Suprapubic skin (tissue), 4 donors: Measurements from ENCODE around the gene ALOX15B.

Source experiments
- EP300 ChIP-seq: sonication (generic); formaldehyde crosslinking; IDR thresholded peaks from one replicate; pipeline ENCODE4 v1.6.1; 2017; ENCODE audit warnings: antibody characterized with exemption
- POLR2AphosphoS5 ChIP-seq, 3 donors: sonication (generic); formaldehyde crosslinking; IDR thresholded peaks; one replicate each; pipeline ENCODE4 v1.6.1; 2017; ENCODE audit warnings: antibody characterized with exemption in 3 of 3
- TF ChIP-seq, protein P1 (sequence below), 2 donors: fragments of 200-600 bp in 1 of 2; fragments of 450-650 bp in 1 of 2; sonication (generic) in 1 of 2; IDR thresholded peaks; one replicate each; pipeline ENCODE4 v1.5.1; 2016 to 2019; ENCODE audit warnings: antibody characterized with exemption in 2 of 2, mild to moderate bottlenecking in 1 of 2, moderate library complexity in 1 of 2

DNA sequence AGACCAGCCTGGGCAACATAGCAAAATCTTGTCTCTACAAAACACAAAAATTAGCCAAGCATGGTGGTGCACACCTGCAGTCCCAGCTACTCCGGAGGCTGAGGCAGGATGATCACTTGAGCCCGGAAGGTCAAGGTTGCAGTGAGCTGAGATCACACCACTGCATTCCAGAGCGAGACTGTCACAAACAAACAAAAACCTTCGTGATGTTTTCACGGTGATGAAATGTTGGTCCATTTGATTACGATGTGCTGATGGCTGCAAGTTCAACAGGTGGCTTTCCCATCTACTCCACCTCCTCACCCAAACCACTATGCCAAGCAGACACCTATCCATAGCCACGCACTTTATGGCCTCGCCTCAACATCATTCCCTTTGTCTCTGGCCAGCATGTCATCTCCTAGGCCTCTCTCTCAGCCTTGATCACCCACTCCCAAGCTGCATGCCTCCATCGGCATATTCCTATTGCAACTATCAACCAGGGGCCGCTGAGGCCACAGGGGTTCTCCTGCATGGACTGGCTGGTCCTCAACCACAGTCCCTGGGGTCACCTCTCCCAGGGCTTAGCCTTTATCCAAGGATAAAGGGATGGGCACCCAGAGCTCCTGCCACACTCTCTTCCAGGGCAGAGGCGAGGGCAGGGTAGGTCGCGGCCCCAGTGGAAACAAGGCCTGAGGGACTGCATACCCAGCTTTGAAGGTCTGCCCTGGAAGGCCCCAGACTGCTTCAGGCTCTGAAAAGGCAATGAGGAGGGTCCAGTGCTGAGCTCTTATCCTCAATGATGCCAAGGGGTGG is 17.1 kb upstream of the ALOX15B start:
- TF ChIP-seq POLR2AphosphoS5 (IDR thresholded peaks at IDR 0.05) (no peak), EP300 (no peak)
- TF ChIP-seq, protein P1, sequence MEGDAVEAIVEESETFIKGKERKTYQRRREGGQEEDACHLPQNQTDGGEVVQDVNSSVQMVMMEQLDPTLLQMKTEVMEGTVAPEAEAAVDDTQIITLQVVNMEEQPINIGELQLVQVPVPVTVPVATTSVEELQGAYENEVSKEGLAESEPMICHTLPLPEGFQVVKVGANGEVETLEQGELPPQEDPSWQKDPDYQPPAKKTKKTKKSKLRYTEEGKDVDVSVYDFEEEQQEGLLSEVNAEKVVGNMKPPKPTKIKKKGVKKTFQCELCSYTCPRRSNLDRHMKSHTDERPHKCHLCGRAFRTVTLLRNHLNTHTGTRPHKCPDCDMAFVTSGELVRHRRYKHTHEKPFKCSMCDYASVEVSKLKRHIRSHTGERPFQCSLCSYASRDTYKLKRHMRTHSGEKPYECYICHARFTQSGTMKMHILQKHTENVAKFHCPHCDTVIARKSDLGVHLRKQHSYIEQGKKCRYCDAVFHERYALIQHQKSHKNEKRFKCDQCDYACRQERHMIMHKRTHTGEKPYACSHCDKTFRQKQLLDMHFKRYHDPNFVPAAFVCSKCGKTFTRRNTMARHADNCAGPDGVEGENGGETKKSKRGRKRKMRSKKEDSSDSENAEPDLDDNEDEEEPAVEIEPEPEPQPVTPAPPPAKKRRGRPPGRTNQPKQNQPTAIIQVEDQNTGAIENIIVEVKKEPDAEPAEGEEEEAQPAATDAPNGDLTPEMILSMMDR (IDR thresholded peaks at IDR 0.05), result no peak
